GM12801 (cell line): ENCODE measurements around the gene LMBRD1.

Source experiments
- CTCF ChIP-seq: IDR thresholded peaks from one replicate; pipeline ENCODE4 v1.5.1; 2011; ENCODE audit warnings: control low read depth; ENCODE audit not compliant: insufficient read length; ENCODE audit errors: extremely low read depth

The LMBRD1 gene

DNA sequence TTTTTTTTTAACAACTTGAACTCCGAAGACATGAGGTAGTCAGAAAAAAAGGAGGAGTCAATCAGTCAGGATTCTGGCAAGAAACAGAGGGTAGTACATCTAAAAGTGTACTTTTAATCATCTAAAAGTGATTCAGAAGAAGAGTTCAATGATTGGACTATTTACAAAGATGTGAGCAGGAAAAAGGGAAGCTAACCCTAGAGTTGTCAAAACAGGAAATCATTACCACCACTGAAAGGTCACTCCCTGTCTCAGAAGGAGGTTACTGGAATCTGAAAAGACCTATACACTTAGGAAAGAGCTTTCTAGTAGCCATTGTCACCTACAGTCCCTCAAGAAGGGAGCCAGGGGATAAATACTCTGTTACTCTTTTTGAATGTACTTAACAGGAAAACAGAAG, 16.7 kb upstream of the LMBRD1 start:
- TF ChIP-seq CTCF = no peak

DNA sequence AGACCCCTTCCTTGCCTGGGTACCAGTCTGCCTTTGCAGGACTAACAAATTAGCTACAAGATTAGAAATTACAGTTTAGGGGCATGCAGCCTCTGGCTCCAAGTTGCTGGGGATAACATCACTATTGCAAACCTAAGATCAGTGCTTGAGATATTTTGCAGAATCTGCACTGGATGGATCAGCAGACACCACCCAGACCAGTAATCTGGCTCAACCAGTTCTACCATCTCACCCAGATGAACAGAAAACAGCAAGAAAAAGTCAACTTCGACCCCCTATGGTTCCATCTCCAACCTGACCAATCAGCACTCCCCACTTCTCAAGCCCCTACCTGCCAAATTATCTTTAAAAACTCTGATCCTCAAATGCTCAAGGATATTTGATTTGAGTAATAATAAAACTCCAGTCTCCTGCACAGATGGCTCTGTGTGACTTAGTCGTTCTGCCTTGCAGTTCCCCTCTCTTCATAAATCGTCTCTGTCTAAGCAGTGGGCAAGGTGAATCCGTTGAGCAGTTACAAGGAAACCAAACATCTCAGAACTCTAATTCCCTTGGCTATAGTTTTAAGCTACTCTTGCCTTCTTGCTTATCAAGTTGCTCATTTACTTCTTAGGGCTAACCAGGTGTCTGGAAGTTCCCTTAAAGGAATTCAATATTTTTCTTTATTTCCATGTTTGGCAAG, 16.1 kb upstream of the LMBRD1 start:
- no peak for TF ChIP-seq CTCF

DNA sequence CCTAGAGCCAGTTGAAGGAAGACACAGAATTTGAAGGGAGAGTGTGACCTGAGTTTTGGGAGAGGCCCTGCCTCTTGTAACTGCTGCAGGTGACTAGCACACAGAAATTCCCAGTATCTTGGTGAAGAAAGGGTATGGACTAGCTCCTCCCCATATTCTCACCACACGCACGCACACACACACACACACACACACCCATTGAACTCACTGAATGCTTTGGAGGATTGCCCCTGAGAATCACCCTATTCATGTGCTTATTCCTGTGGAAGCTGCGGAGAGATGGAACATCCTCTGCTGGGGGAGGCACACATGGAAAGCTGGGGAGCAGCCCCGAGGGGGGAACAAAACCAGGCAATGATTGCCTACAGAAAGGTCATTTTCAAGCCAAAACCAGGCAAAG, 6.2 kb upstream of the LMBRD1 start:
- no peak for TF ChIP-seq CTCF

DNA sequence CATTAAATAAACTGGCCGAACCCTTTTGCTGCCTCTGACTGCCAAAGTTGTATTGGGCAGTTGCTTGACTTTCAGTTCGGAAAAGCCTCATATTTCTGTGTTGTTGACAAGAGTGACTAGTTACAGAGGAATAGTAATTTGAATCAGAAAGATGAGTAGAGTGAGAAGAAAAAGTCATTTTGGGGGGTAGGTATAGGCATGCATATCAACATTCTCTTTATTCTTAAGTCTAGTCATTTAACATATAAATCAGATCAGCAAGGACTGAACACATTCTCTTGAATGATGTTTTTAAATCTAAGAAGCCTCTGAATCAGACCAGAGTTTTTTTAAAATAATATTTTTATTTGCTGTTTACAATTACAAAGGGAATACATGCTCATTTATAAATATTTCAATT, 4.9 kb upstream of the LMBRD1 start:
- no peak for TF ChIP-seq CTCF

GRCh38 chr6:69801225-69801624, 4.4 kb upstream of the LMBRD1 start:
- no peak for TF ChIP-seq CTCF

DNA sequence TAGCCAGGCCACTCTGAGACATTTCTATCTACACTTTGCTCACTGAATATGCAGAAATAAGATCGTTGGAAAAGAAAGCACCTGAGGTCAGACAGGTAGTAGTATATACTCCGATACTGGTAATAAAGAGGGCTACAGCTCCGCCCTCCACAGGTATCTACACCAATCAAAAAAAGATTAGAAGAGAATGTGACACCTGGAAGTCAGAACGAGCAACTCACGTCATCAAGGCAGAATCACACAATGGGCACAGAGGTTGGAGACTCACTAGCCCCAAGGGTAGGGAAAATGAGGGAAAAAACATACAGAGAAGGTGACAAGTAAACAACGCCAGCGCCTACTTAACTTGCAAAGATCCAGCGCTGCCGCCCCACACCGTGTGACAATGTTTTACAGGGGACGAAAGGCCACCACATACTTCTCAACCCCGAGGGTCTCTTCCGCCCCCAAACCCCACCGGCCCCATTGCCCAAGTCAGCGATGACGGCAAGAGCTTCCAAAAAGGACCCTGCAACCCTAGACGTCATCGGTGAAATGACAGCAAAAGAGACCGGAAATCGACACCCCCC, 653 bp downstream of the LMBRD1 start:
- no peak for TF ChIP-seq CTCF

DNA sequence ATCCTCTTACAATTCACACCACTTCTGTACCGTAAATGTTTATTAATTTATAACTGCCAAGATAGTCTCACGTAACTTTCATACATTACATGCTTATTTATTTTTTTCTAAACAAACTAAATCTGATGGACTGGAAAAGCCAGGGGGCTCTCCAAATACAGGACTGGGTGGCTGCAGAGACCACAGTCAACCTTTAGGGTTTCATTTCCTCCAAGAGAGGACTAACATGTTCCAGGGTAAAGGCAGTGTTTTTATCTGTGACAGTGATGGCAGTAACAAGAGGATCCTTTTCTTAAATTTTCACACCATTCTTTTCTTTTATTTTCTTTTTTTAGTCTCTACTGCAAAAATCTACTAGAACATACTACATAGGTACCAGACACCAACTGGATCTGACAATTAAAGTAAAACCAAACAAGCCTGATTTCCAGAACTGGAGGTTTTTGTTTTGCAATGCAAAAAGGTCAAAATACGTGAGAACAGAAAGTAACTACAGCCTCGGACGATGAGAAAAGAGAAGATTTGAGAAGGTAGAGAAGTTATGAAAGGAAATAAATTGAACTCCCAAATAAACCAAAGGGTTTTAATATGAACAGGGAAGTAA, 1.2 kb downstream of the LMBRD1 start:
- TF ChIP-seq CTCF = no peak
